Stimulated activated naive B cell treated with anti-CD40 and anti-IgM and Interleukin-4, amounts not matched to agents 10 μg/mL and 1 μg/mL and 100 μg/mL, for 72 hours (primary cell): ENCODE data around the gene P2RY11.

Source experiments
- ATAC-seq, 2 donors: fragments of 150-1000 bp; cut with Tn5 transposase; replicated peaks; 2 replicates each; pipeline ENCODE4 v1.10.0; 2021; ENCODE audit warnings: moderate library complexity in 1 of 2
- DNase-seq: peaks from one replicate; pipeline ENCODE4 v3.0.0; 2021
- H3K27ac Mint-ChIP-seq: one replicate; pipeline ENCODE4 v1.8.0; 2022; ENCODE audit warnings: mild to moderate bottlenecking, mixed read lengths
- H3K27me3 Mint-ChIP-seq, 2 donors: one replicate each; pipeline ENCODE4 v1.8.0; 2022; ENCODE audit warnings: mixed read lengths in 2 of 2
- H3K36me3 Mint-ChIP-seq, 2 donors: one replicate each; pipeline ENCODE4 v1.8.0; 2022; ENCODE audit warnings: mixed read lengths in 2 of 2, mild to moderate bottlenecking in 1 of 2
- H3K4me1 Mint-ChIP-seq, 2 donors: one replicate each; pipeline ENCODE4 v1.8.0; 2022; ENCODE audit warnings: mixed read lengths in 2 of 2, mild to moderate bottlenecking in 1 of 2
- H3K4me3 Mint-ChIP-seq, 2 donors: one replicate each; pipeline ENCODE4 v1.8.0; 2022; ENCODE audit warnings: mild to moderate bottlenecking in 2 of 2, mixed read lengths in 2 of 2, moderate library complexity in 1 of 2
- H3K9me3 Mint-ChIP-seq, 2 donors: one replicate each; pipeline ENCODE4 v1.8.0; 2022; ENCODE audit warnings: mixed read lengths in 2 of 2, mild to moderate bottlenecking in 1 of 2

P2RY11 gene

DNA sequence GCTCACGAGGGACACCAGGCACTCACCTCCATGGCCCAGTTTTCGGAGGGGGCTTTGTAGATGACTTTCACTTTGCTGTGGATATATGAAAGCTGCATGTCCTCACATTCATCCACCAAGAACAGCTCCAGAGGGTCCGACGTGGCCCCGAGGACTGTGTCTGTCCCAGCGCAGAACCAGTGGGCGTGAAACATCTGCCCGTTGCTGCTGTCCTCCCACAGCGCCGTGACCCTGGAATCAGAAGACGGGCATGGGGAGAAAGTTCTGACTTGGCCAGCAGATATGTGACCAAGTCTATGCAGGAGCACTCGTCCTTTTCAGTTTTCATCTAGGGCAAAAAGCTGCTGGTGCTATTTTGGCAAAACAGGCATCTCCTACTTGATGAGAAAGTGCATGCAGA lies 37.9 kb downstream of the P2RY11 start:
- no peak for ATAC-seq
- peaks cover 64 to 81% of the 10 kb centered on the region in 2 donors for H3K36me3 Mint-ChIP-seq
- H3K9me3 Mint-ChIP-seq = no peaks in the 10 kb centered on the region
- no peak overlapping the region for H3K27ac Mint-ChIP-seq
- no peak overlapping the region for H3K4me3 Mint-ChIP-seq
- no peak for DNase-seq
- no peaks in the 10 kb centered on the region for H3K27me3 Mint-ChIP-seq
- peaks cover 0 to 3% of the 10 kb centered on the region in 2 donors for H3K4me1 Mint-ChIP-seq

DNA sequence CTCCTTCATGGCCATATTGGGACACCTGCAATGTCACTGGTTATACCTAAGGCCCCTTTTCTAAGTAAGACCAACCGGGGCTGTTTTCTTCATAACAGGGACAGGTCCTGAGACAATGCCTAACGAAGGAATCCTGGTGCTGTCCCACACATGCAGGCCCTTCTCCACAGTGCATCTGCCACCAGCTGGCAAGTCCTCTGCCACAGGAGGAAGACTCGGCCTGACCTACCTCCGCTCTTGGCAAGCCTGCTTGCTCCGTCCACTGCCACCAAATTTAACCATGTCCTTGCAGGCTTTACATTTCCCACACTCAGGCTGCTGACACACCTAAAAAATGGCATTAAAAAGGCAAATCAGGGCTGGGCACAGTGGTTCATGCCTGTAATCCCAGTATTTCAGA lies 40.0 kb downstream of the P2RY11 start:
- H3K36me3 Mint-ChIP-seq = peaks cover 65 to 79% of the 10 kb centered on the region in 2 donors
- no peak overlapping the region for H3K27ac Mint-ChIP-seq

DNA sequence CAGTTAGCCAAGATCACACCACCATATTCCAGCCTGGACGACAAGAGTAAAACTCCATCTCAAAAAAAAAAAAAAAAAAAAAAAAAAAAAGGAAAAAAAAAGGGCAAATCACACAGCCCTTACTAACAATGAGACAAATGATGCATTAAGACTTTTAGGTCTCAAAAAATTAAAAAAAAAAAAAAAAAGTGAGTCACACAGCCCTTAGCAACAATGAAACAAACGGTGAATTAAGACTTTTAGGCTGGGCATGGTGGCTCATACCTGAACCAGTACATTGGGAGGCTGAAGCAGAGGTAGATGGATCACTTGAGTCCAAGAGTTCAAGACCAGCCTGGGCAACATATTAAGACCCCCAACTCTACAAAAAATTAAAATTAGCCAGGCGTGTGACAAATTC lies 40.6 kb downstream of the P2RY11 start:
- no peak for ATAC-seq
- Mint-ChIP-seq H3K27me3 (no peaks in the 10 kb centered on the region), H3K4me1 (peaks cover 0 to 3% of the 10 kb centered on the region in 2 donors), H3K27ac (no peak overlapping the region), H3K9me3 (no peaks in the 10 kb centered on the region), H3K4me3 (no peak overlapping the region), H3K36me3 (peaks cover 65 to 82% of the 10 kb centered on the region in 2 donors)
- no peak for DNase-seq

More for the DNA sequence above, 40.0 kb downstream of the P2RY11 start:
- Mint-ChIP-seq H3K9me3 (no peaks in the 10 kb centered on the region), H3K4me3 (no peak overlapping the region), H3K27me3 (no peaks in the 10 kb centered on the region), H3K4me1 (peaks cover 0 to 3% of the 10 kb centered on the region in 2 donors)
- DNase-seq (no peak), ATAC-seq (no peak)

DNA sequence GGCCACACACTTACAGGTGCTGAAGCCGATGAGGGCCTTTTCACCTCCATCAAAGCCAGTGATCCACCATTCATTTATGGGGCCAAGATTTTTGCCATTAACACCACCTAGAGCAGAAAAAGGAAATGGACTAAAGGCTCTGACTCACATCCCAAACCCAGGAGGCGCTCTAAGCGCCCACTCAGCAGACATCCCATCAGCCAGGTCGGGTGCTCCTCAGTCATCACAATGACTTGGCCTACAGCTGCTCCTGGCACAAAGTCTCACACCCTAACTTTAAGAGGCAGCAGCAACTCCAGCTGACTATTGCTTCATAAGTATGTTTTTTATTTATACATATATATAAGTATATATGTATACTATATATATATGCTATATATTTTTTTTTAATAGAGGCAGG lies 44.3 kb downstream of the P2RY11 start:
- H3K36me3 Mint-ChIP-seq = peaks cover 62 to 81% of the 10 kb centered on the region in 2 donors
- no peak overlapping the region for H3K27ac Mint-ChIP-seq
- ATAC-seq (no peak), DNase-seq (no peak)
- H3K4me3 Mint-ChIP-seq = no peak overlapping the region
- no peaks in the 10 kb centered on the region for H3K9me3 Mint-ChIP-seq
- no peaks in the 10 kb centered on the region for H3K27me3 Mint-ChIP-seq
- no peaks in the 10 kb centered on the region for H3K4me1 Mint-ChIP-seq

DNA sequence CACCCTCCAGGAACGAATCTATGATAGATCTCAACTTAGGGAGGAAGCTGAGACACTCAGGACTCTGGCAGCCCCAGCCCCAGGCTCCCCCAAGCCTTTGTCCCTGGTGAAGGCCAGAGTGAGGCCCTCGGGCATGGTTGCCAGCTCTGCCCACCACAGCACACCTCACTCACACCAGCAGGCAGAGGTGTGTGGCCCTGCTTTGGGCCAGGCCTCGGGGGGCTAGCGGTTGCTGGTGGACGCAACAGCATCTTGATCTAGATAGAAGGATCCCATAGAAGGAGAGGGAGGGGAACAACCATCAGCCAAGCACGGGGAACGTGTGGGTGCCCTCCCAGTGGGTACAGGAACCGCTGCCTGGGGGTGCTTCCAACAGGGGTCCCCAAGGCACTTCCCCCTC lies 46.6 kb downstream of the P2RY11 start:
- Mint-ChIP-seq H3K36me3 (peaks cover 56 to 71% of the 10 kb centered on the region in 2 donors), H3K27ac (no peak overlapping the region), H3K9me3 (no peaks in the 10 kb centered on the region), H3K4me3 (no peak overlapping the region), H3K27me3 (no peaks in the 10 kb centered on the region), H3K4me1 (peaks cover 1 to 6% of the 10 kb centered on the region in 2 donors)
- DNase-seq = no peak
- ATAC-seq = no peak

DNA sequence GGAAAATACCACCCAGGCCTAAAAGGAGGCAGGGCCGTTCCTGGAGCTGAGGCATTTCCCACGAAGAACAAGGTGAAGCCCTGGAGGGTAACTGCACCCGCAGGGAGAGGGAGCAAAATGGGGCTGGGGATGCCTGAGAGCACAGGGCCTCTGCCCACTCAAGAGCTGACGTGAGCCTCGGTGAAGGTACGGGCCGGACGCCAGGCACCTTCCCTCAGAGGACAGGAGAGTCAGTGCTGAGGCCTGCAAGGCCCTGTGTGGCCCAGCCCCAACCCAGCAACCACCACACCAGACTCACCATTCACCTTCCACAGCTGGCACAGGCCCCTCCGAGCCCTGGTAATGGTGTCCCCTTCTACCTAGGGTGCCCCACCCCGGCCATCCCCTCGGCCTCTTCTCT lies 47.0 kb downstream of the P2RY11 start:
- Mint-ChIP-seq H3K4me1 (peaks cover 2 to 9% of the 10 kb centered on the region in 2 donors), H3K36me3 (peaks cover 60 to 73% of the 10 kb centered on the region in 2 donors), H3K27me3 (no peaks in the 10 kb centered on the region), H3K9me3 (no peaks in the 10 kb centered on the region), H3K4me3 (no peak overlapping the region), H3K27ac (no peak overlapping the region)
- DNase-seq (no peak), ATAC-seq (no peak)

DNA sequence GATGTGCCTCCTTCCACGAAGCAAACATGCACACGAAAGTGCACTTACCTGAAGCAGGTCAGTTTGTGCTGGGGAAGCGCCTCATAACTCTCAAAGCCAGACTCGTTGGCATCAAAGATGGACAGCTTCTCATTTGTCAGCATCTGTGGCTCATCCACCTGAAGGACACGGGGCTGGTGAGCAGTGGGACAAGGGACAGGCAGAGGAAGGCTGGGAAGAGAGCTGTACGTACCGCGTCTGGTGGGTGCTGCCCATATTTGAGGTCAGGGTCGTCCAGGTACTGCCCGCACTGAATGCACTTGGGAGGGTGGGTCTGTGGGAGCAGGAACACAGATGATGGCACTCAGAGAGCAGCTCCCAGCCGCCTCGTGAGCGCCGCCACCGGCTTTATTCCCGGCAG lies 48.1 kb downstream of the P2RY11 start:
- peaks cover 56 to 72% of the 10 kb centered on the region in 2 donors for H3K36me3 Mint-ChIP-seq
- H3K9me3 Mint-ChIP-seq = no peaks in the 10 kb centered on the region
- H3K4me1 Mint-ChIP-seq = peaks cover 2 to 9% of the 10 kb centered on the region in 2 donors
- ATAC-seq (no peak), DNase-seq (no peak)
- peak overlapping the region; percentile 51 for H3K27ac Mint-ChIP-seq
- H3K27me3 Mint-ChIP-seq = no peaks in the 10 kb centered on the region
- no peak overlapping the region for H3K4me3 Mint-ChIP-seq

DNA sequence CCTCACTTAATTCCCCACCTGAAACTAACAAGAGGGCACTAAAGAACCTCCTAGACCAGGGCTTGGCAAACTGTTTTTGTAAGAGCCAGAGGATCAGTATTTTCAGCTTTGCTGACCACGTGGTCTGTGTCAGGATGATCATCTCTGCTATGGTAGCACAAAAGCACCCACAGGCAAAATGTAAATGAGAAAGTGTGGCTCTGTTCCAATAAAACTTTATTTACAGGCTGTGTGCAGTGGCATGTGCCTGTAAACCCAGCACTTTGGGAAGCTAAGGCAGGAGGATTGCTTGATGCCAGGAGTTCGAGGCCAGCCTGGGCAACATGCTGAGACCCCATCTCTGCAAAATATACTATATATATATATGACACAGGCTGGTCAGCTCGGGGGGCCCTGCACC lies 52.0 kb downstream of the P2RY11 start:
- H3K36me3 Mint-ChIP-seq = peaks cover 53 to 61% of the 10 kb centered on the region in 2 donors

More for the DNA sequence above, 52.0 kb downstream of the P2RY11 start:
- H3K9me3 Mint-ChIP-seq = no peaks in the 10 kb centered on the region
- peaks cover 3 to 9% of the 10 kb centered on the region in 2 donors for H3K4me1 Mint-ChIP-seq
- H3K27ac Mint-ChIP-seq = no peak overlapping the region
- ATAC-seq = no peak
- no peak overlapping the region for H3K4me3 Mint-ChIP-seq
- no peak for DNase-seq
- no peaks in the 10 kb centered on the region for H3K27me3 Mint-ChIP-seq
